VCaP (cell line): ENCODE measurements around the gene LAPTM4A.

Experiments
- H3K27ac ChIP-seq: fragments of 450-650 bp; 2 replicates; pipeline ENCODE4 v1.5.1; 2017
- CTCF ChIP-seq: fragments of 450-650 bp; conservative IDR thresholded peaks from 2 replicates; pipeline ENCODE4 v1.5.1; 2017; ENCODE audit warnings: mild to moderate bottlenecking, moderate library complexity

LAPTM4A gene

DNA sequence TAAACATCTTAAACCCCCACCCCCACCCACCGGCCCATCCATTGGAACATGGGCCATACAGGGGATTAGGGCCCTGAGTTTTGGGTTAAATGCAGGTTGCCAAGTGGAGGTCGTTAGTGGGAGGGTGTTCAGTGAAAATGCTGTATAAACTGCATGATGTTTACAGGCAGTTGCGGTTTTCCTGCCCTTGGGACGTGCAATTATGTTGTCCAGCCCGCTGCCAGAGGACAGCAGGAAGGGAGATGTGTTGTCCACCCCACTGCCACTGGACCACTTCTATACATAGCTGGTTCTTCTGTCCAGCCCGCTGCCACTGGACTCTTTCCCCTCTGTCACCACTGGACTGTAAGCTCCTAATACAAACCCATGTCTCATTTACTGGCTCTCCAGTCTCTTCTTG, 2.7 kb upstream of the LAPTM4A start:
- no peak for TF ChIP-seq CTCF
- H3K27ac ChIP-seq = no peak overlapping the region

DNA sequence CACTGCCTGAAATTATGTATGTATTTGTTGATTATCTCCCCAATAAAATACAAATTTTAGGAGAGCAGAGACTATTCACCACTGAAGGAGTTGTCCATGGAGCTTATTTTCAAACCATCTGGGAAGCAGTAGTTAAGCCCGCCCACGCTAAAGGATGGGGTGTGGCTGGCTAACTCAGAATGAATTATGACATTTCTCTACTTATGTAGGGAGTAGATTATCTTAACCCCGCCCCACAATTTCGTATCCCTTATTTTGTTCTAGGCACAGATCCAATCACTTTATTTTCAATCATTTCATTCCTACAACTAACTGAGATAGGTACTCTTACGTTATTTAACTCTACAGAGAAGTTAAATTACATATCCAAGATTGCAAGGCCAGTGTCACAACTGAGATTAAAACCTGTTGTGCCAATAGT, 1.4 kb upstream of the LAPTM4A start:
- TF ChIP-seq CTCF = no peak
- peak overlapping the region; percentile 94 for H3K27ac ChIP-seq

- peak overlapping the region; percentile 94 for H3K27ac ChIP-seq
- no peak for TF ChIP-seq CTCF
Measured at GRCh38 chr2:20052229-20052851, 912 bp upstream of the LAPTM4A start.

DNA sequence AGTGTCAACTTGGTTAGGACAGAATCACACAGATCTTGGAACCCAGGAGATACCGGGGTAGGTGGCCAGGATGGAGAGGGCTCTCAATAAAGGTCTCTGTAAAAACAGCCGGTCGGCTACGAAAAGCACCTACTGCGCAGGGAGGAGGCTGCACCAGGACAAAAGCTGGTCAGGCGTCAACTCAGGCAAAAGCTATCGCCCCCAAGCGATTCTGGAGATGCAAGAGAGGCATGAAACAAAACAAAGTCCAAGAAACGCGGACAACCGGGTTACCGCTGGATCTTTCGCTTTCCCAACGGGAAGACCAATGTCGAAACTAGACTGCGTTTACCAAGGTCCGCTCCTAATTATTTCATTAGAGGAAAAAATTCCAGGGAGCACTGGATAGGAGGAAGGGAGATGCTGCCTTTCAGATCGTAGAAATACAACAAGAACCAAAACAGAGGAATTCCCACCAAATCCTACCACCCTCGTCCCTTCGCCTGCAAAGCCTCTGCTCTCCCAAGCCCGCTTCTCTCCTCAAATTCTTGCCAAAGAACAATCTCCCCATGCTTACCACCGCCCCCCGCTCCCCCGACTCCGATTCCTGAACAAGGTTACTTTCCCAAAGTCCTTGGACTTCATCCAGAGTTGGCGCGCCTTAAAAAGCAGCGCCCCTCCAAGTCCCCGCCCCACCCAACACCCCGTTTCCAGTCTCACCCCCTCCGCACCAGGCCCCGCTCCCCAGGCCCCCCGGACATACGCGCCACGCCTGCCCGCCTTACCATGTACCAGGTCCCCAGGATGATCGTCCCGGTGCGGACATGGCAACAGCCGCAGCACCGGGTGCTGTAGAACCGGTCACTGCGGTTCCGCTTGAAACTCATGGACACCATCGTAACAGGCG, 539 bp downstream of the LAPTM4A start:
- H3K27ac ChIP-seq = peak overlapping the region; percentile 94
- peak; percentile 40; the same call in 1 of the 2 replicates for TF ChIP-seq CTCF

DNA sequence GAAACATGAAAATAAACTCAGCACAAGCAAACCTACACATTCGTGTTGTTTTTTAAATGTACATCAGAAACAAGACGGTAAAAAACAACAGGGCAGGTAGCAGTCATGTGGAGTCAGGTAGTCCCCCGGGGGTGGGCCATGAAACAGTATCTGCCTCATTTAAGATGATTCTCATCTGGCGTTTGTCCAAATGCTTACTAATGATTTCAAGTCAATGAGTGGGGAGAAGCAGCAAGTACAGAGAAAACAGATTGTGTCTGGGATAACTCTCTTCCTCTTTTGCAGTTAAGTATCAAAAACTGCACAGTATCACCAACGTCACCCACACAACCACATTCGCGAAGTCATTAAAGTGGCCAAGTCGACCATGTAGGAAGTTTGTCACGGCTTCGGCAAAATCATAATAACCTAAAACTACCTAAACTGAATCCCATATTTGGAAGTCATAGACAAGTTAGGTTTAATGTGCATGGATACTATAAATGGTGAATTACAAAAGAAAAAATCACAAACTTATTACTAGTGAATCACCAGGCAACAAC, 1.3 kb downstream of the LAPTM4A start:
- peak overlapping the region; percentile 94 for H3K27ac ChIP-seq
- TF ChIP-seq CTCF = no peak

GRCh38 chr2:20049637-20050036, 1.8 kb downstream of the LAPTM4A start:
- no peak for TF ChIP-seq CTCF
- peak overlapping the region; percentile 94 for H3K27ac ChIP-seq
